GM13976 (cell line): ENCODE data around the gene THSD4.

Source experiments
- DNase-seq: peaks from one replicate; pipeline ENCODE4 v3.0.0; 2012; ENCODE audit warnings: low spot score
- CTCF ChIP-seq: IDR thresholded peaks from 2 replicates; pipeline ENCODE4 v1.5.1; 2012; ENCODE audit warnings: borderline replicate concordance, mild to moderate bottlenecking; ENCODE audit not compliant: insufficient read depth; ENCODE audit errors: extremely low read depth, missing control alignments, control extremely low read depth
- in situ Hi-C: fragments of 300-500 bp; cut with MboI; formaldehyde crosslinking; loops from one replicate; pipeline ENCODE4 v1.12.0; 2022; ENCODE audit warnings: low sequenced_read_pairs, mixed read lengths, inconsistent platforms; ENCODE audit not compliant: unreplicated experiment

Gene THSD4

GRCh38 chr15:71801935-71802655, 686.8 kb downstream of the THSD4 start:
- in situ Hi-C loops: no loop called here
- no peak for TF ChIP-seq CTCF
- DNase-seq: no peak

GRCh38 chr15:71802770-71803169, 687.5 kb downstream of the THSD4 start:
- in situ Hi-C loops: no loop called here
- DNase-seq: peak; percentile 75
- peak; percentile 53 for TF ChIP-seq CTCF

- in situ Hi-C loops: no loop called here
- peak; percentile 42 for DNase-seq
- no peak for TF ChIP-seq CTCF
These were observed 689.0 kb downstream of the THSD4 start for GRCh38 chr15:71804226-71804625.

- DNase-seq: peak; percentile 56
- TF ChIP-seq CTCF: no peak
- in situ Hi-C loops: loop anchor here (5.0 kb wide), 1 partner anchor 352 kb away; no protein-coding TSS in a partner anchor
These were observed 689.6 kb downstream of the THSD4 start for GRCh38 chr15:71804695-71805470.

- no peak for TF ChIP-seq CTCF
- peak; percentile 28 for DNase-seq
- in situ Hi-C loops: loop anchor here (5.0 kb wide), 1 partner anchor 351 kb away; no protein-coding TSS in a partner anchor
These were observed 691.2 kb downstream of the THSD4 start for GRCh38 chr15:71806452-71806931.

- no peak for TF ChIP-seq CTCF
- in situ Hi-C loops: loop anchor here (5.0 kb wide), 1 partner anchor 350 kb away; no protein-coding TSS in a partner anchor
- DNase-seq: no peak
These were observed 691.9 kb downstream of the THSD4 start for GRCh38 chr15:71807125-71807629.
